AG09319 (cell line): ENCODE data around the gene RACGAP1.

Experiments
- DNase-seq: peaks from one replicate; pipeline ENCODE4 v3.0.0-alpha.2; 2010; ENCODE audit warnings: low read depth; ENCODE audit errors: extremely low read depth
- TF ChIP-seq, protein P1 (sequence below): IDR thresholded peaks from 2 replicates; pipeline ENCODE4 v1.5.1; 2011; ENCODE audit warnings: low read depth, mild to moderate bottlenecking, inconsistent platforms, low read length, moderate library complexity

RACGAP1 gene

DNA sequence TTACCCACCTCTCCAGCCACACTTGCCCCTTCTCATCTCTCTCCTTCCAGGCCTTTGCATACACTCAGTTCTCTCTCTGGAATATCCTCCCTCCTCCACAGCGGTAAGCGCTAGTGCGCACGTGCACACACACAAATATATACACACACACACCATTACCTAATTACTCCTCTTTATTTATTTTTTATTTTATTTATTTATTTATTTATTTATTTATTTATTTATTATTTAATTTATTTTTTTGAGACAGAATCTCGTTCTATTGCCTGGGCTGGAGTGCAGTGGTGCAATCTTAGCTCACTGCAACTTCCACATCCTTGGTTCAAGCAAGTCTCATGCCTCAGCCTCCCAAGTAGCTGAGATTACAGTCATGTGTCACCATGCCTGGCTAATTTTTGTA, 43.8 kb upstream of the RACGAP1 start:
- TF ChIP-seq, protein P1, sequence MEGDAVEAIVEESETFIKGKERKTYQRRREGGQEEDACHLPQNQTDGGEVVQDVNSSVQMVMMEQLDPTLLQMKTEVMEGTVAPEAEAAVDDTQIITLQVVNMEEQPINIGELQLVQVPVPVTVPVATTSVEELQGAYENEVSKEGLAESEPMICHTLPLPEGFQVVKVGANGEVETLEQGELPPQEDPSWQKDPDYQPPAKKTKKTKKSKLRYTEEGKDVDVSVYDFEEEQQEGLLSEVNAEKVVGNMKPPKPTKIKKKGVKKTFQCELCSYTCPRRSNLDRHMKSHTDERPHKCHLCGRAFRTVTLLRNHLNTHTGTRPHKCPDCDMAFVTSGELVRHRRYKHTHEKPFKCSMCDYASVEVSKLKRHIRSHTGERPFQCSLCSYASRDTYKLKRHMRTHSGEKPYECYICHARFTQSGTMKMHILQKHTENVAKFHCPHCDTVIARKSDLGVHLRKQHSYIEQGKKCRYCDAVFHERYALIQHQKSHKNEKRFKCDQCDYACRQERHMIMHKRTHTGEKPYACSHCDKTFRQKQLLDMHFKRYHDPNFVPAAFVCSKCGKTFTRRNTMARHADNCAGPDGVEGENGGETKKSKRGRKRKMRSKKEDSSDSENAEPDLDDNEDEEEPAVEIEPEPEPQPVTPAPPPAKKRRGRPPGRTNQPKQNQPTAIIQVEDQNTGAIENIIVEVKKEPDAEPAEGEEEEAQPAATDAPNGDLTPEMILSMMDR: no peak
- DNase-seq: no peak

DNA sequence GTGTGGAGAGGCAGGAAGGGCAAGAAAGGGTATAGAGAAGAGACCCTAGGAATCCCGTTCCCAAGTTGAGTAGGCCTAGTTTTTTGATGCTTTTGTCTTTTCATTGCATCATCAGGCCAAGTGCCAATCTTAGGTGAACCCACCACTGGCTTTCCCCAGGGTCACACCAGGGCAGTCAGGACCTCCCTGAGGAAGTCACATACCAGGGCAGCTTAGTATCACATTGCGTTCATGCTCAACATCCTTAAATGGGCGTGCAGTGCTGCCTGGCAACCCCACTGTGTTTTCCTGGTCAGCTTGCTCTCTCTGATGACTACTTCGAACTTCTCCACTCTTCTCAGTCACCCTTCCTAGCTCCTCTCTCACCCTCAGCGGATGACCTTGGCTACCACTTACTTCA, 41.1 kb upstream of the RACGAP1 start:
- TF ChIP-seq, protein P1: no peak
- peak; percentile 67 for DNase-seq

DNA sequence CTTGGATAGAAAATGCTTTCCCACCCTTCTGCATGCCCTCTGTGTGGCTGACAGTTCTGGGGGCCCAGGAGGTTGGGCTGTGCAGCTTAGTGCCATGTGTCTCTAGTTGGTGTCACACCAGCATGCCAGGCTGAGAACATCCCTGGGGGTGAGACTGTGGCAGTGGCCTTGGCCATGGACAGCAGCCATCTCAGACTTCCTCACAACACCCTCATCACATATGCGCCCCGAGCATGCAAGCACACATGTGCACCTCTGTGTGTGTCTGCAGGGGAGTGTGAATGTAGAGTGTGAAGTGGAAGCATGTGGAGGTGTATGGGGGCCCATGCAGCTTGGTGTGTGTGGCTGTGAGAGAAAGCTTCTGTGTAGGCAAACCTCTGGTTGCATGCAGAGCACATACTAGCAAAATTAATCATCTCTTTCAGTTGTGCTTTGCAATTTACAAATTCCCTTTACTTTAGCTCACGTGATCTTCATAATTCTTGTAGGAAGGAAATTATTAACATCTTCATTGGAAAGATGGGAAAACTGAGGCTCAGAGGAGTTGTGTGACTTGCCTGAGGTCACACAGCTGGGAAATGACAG, 40.5 kb upstream of the RACGAP1 start:
- DNase-seq: no peak
- TF ChIP-seq, protein P1: no peak

DNA sequence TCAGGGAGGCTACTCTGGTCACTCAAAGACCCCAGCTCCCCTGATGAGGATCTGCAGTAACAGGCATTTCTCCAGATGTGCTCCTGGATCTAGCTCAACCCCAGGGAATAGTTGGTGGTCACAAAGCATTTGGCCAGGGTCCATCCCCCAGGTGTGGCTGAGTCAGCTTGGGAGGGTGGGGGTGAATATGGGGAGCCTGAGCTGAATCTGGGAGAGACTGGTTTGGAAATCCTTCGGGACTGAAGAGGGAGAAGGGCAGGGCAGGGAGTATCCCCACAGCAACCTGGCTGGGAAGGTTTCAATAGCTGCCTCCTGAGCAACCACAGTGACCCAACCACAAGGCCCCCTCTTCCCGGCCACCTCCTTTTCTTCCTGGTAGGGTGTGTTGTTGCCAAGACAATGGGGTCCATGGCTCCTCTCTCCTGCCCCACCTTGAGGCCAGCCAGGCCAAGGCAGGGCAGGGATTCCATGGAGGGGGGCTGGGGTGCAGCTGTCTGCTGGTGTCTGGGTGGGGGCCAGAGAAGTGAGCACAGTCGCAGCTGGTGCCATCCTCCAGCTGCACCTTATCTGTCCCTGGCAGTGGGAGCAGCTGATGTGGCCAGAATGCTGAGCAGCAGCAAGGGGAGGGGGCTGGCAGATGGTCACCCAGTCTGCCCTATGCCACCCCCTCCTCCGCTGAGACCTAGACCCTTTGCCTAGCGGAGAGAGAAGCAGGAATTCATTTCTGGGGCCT, 37.6 kb upstream of the RACGAP1 start:
- DNase-seq: no peak
- TF ChIP-seq, protein P1: no peak

DNA sequence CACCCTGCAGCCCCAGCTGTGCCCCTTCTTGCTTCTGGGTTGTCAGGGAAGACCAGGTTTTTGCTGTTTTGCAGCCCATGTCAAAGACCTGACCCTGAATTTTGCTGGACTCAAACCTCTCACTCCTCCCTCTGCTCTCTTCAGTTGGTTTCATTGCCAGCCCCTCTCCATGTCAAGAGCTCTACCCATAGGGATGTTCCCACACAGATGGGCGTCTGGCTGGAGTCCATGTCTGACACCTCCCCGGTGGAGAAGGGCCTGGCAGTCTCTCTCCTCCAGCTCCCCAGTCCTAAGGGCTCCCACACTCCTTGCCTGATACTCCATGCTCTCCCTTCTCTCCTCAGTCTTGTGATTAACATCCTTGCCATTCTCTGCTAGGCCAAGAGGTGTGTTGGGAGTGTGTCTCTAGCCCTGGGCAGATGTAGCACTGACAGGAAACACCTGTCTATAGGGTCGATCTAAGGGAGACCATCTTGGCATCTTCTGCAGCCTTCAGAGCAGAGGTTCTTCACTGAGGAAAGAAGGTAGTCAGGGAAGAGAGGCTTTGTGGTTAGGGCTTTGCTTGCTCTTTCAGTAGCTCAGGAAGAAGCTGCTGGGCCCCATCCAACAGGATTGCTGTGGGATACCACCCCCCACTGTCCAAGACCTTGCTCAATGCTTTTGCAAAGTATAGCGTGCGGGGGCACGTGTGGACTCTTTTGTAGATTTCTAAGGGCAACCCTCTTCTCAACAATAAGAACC, 36.8 kb upstream of the RACGAP1 start:
- TF ChIP-seq, protein P1: no peak
- DNase-seq: no peak

DNA sequence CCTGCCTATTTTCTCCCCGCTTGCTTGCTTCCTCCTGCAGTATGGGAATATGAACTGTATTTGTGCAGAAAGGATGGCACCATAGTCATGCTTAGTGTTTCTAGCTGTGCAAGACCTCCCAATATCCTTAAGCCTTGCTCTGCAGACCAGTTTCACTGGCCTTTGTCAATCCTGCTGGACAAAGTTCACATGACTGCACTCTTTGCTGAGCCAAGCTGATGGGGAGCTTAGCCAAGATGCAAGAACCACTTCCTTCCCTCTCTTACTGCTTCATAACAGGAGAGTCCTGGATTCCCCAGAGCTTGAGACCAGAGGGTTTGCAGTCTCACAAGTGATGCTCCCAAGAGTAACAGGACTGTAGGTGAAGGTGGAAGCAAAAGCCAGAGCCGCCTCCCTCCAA, 35.9 kb upstream of the RACGAP1 start:
- DNase-seq: no peak

DNA sequence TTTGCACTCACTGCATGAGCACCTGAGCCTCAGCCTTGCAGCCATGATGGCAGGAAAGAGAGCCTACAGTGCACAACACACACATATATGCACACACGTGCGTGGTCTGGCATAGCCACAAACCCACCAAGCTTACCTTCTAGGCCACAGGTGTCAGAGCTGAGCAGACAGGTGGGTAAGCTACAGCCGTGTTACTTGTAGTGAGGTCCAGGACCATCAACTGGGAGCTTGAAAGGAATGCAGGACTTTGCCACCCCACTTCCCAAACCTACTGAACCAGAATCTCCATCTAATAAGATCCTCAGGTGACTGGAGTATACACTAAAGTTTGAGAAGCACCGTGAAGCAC, 34.8 kb upstream of the RACGAP1 start:
- DNase-seq: no peak
- TF ChIP-seq, protein P1: no peak

More for the DNA sequence above, 35.9 kb upstream of the RACGAP1 start:
- TF ChIP-seq, protein P1: no peak
